Left cardiac atrium (tissue), 4 donors: Measurements from ENCODE around the gene FNDC1. TPM values are rescaled to one million over a fixed set of nuclear protein-coding genes. Genes with fewer than 3 reads are reported as not detected.
A peak's percentile ranks its signal among the peaks of the same experiment; 100 is the strongest.

Source experiments
- ATAC-seq, 2 donors: fragments of 200-7000 bp; cut with Tn5 transposase; one replicate each; pipeline ENCODE4 v1.9.1; 2020; ENCODE audit warnings: mild to moderate bottlenecking in 2 of 2, moderate library complexity in 2 of 2
- DNase-seq: peaks from one replicate; pipeline ENCODE4 v3.0.0-alpha.2; 2020
- intact Hi-C, 2 donors: fragments of 100-400 bp; cut with DNase I; formaldehyde crosslinking; loops; one replicate each; pipeline versions ENCODE4 v1.14.1 to v1.15.1; 2022 to 2023
- total RNA-seq, 2 donors: library from RNA; stranded (reverse); fragmentation: NEBNext Ultra II Directional; extraction: Animal tissue kit (Norgen Biotek cat#: 25700); gene quantifications; one replicate each; pipeline ENCODE4 v1.2.1, GENCODE V29; 2021
- donor health status: DM: no; HTN: yes; CAD: no.
- donor health status: DM: no; HTN: yes; CAD: no; lungs with severe emphysema.
- donor health status: DM: yes; HTN: yes; CAD: no.
- donor health status: Dilated cardiomyopathy.

The FNDC1 gene
- total RNA-seq, 2 donors from 2014 or later = 0.63 to 1.6 TPM

DNA sequence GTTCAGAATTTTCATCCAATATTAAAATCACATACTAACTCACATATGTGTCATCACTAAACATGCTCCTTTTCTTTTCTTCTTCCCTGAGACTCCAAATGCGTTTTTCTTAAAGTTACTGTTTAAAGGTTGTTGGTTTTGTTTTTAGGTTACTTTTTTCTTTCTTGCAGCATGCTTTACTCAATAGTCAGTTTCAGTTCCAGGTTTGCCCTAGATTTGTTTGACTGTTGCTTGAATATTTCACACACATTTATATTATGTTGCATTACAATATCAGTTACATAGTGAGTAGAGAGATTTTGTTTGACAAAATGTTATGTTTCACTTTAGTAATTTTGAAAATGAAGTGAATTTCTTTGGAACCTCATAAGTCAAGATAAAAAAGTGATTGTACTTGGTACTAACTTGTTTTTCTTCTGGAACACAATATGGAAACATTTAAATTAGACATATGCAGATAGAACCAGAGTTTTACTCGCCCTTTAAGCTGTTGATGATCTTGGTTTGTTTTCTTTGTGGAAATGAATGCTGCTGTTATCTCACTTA is 27.3 kb downstream of the FNDC1 start:
- no peak for ATAC-seq
- DNase-seq = no peak
- intact Hi-C loops = no loop called here

DNA sequence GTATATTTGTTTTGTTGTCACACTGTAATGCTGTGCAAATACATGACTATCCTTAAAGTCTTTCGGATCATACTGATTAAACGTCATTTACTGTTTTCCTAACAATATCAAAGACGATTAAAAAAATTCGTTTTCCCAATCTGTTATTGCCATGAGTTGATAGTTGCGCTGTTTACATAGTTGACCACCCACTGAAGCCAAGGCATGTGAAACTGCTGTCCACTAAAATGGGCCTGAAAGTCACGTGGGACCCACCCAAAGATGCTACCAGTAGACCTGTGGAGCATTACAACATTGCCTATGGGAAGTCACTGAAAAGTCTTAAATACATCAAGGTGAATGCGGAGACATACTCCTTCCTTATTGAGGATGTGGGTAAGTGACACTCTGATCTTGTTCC is 28.1 kb downstream of the FNDC1 start:
- ATAC-seq (no peak), DNase-seq (no peak)
- intact Hi-C loops = no loop called here

GRCh38 chr6:159201336-159201735 is 32.1 kb downstream of the FNDC1 start:
- intact Hi-C loops = no loop called here
- ATAC-seq (no peak), DNase-seq (no peak)

GRCh38 chr6:159203304-159204005 is 34.3 kb downstream of the FNDC1 start:
- ATAC-seq (peak; percentile 82 to 89), DNase-seq (peak; percentile 25)
- intact Hi-C loops = no loop called here

GRCh38 chr6:159204605-159205004 is 35.4 kb downstream of the FNDC1 start:
- intact Hi-C loops = no loop called here
- ATAC-seq (no peak), DNase-seq (no peak)

DNA sequence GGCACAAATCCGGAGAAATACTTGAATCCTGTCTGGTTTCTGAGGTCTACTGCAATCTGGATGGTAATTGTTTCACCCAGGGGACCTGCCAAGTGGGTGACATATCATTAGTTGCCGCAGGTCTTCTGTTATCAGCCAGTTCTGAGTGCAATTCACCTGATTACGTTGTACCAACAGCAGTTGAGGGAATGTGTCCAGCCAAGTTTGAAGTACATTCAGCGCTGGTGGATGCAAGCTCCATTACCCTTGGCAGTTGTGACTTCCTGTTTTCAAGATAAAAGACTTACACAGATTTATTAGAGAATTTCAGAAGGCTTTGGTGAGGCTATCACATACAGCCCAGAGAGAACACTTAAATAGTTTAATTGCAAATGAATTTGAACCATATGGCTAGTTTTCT is 42.8 kb downstream of the FNDC1 start:
- intact Hi-C loops = no loop called here
- ATAC-seq = peak; percentile 75 to 81
- no peak for DNase-seq

DNA sequence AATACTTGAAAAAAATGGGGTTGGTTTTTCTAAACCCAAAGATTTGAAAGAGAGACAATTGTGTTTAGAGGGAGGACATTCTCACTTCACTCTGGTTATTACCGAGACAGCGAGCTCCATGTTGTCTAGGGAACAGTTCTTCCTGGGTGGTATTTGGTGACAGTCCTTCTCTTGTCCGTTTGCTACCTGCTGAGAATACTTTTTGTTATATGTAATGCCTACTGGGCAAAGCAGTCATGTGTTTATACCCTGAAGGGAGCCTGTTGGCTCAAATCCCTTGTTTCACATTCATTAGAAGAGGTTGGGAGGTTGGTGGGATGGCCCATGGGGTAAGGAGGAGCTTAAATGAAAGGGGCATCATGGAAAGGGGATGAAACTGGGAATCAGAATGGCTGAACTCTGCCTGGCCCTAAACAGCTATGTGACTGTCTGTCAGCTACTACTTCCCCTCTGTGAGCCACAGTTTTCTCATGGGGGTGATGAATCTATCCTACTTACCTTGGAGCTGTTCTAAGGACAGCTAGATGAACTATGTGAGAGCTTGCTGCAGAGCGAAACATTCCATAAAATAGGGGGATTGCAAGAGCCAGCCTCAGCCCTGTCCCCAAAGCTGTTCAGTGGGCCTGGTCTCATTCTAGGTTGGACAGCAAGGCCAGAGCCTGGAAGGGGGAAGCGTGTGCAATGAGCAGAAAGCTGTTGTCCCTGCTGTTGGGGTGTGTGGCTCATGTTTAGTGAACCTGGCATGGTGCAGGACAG is 43.5 kb downstream of the FNDC1 start:
- DNase-seq (no peak), ATAC-seq (no peak)
- intact Hi-C loops = no loop called here

GRCh38 chr6:159213405-159213804 is 44.2 kb downstream of the FNDC1 start:
- no peak for DNase-seq
- no peak for ATAC-seq
- intact Hi-C loops = no loop called here

DNA sequence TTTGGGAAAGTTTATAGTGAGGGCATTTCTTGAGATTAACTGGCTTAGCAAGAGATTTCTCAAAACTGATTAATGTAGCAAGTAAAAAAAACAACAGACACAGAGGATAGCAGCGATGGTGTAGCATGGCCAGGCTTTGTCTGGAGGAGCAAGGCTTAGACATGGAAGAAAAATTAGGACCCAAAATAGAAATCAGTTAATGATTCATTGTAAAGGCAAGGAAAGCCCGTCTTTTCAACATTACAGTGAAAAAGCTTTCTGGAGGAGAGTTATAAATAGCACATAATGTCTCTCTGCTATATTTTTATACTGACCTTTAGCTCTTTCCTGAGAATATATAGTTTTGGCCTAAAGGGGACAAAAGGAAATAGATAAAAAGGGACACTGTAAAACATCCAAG is 45.1 kb downstream of the FNDC1 start:
- intact Hi-C loops = no loop called here
- DNase-seq = no peak
- no peak for ATAC-seq

- DNase-seq (peak; percentile 38), ATAC-seq (peak; percentile 30 to 60)
- intact Hi-C loops = no loop called here
Observed at GRCh38 chr6:159217595-159218275, 48.5 kb downstream of the FNDC1 start.

- ATAC-seq = no peak
- intact Hi-C loops = no loop called here
- DNase-seq = no peak
Observed at GRCh38 chr6:159220093-159220492, 50.9 kb downstream of the FNDC1 start.

DNA sequence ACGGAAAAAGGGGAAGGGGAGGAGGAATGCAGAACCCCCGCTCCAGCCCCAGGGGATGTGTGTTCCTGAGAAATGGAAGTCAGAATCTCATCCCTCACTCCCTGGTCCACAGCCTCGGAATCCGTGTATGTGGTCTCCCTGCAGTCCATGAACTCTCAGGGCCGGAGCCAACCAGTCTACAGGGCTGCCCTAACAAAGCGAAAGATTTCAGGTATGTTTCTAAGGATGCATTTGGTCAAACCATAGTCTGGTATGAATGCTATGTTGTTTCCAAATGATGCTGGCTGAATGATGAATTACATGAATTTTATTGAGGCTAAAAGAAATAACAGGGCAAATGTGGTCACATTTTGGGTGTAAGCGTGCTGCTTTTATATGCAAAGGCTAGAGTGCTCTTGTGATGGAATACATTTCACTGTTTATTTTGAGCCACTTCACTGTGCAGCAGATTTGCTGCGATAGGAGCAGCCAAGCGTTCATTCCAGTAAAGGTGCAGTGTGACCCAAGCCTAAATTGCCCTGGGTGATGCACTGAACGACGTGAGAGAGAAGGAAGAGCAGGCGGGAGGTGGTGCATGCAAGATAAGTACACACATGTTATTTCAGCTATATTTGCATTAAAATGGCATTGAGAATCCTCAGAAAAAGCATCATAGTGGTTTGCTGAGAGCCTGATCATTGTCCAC is 52.4 kb downstream of the FNDC1 start:
- no peak for DNase-seq
- ATAC-seq = no peak
- intact Hi-C loops = no loop called here

- DNase-seq (no peak), ATAC-seq (no peak)
- intact Hi-C loops = no loop called here
Observed at GRCh38 chr6:159224452-159224851, 55.3 kb downstream of the FNDC1 start.

DNA sequence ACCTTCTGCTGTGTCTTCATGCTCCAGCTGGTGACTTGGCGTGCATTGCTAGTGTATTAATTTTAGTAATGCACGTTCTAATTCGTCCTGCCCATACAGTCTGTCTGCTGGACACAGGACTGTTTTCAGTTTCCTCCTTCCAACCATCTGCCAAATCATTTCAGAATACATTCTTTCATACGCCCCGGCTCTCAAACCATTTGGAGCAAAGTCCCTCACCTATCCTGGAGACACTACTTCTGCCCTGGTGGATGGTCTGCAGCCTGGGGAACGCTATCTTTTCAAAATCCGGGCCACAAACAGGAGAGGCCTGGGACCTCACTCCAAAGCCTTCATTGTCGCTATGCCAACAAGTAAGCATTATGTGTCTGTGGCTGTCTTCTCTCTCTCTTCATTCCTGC is 60.5 kb downstream of the FNDC1 start:
- peak in 1 of 2 donors; percentile 59 for ATAC-seq
- intact Hi-C loops = no loop called here
- no peak for DNase-seq

GRCh38 chr6:159232106-159232645 is 63.0 kb downstream of the FNDC1 start:
- ATAC-seq (no peak), DNase-seq (no peak)
- intact Hi-C loops = no loop called here

GRCh38 chr6:159232751-159233150 is 63.6 kb downstream of the FNDC1 start:
- DNase-seq (no peak), ATAC-seq (no peak)
- intact Hi-C loops = no loop called here

GRCh38 chr6:159233365-159234101 is 64.3 kb downstream of the FNDC1 start:
- intact Hi-C loops = no loop called here
- peak; percentile 15 to 34 for ATAC-seq
- DNase-seq = no peak

- ATAC-seq = no peak
- intact Hi-C loops = no loop called here
Observed at GRCh38 chr6:159234102-159234553, 64.9 kb downstream of the FNDC1 start.

More at GRCh38 chr6:159234102-159234553, 64.9 kb downstream of the FNDC1 start:
- DNase-seq = no peak
